ENCODE measurements around the gene ADAM8. TPM values are rescaled to one million over a fixed set of nuclear protein-coding genes. Genes with fewer than 3 reads are reported as not detected.
"Not testable (repeated sequence)": the region's sequence is repeated elsewhere in the genome, so short reads cannot be mapped to it uniquely, and the experiment has no call there.

ADAM8 gene
- total RNA-seq, 1 donor from 2014 or later, result 0.40 TPM

DNA sequence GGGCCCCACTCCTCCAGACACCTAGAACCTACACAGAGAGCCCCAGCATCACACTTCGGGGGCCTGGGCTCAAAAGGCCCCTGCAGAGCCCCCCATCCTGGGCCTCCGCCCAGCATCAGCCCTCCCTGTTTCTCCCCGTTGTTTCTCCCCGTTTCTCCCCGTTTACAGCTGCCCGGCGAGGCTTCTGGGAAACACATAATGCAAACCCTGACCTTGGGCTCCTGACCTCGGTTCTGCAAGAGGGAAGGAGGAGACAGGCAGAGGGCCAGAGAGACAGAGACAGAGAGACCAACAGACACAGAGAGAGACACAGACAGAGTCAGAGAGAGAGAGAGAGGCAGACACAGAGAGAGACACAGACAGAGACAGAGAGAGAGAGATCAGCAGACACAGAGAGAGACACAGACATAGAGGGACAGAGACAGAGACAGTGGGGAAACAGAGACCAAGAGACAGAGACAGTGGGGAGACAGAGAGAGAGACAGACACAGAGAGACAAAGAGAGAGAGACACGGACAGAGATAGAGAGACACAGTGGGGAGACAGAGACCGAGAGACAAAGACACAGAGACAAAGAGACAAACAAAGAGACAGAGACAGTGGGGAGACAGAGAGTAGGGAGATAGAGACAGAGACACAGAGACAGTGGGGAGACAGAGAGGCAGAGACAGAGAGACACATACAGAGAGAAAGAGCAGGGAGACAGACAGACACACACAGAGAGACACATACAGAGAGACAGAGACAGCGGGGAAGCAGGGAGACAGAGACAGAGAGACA is 26.5 kb downstream of the ADAM8 start:
- DNase-seq (ENCODE audit: low read depth in 2 of 2), result no peak

DNA sequence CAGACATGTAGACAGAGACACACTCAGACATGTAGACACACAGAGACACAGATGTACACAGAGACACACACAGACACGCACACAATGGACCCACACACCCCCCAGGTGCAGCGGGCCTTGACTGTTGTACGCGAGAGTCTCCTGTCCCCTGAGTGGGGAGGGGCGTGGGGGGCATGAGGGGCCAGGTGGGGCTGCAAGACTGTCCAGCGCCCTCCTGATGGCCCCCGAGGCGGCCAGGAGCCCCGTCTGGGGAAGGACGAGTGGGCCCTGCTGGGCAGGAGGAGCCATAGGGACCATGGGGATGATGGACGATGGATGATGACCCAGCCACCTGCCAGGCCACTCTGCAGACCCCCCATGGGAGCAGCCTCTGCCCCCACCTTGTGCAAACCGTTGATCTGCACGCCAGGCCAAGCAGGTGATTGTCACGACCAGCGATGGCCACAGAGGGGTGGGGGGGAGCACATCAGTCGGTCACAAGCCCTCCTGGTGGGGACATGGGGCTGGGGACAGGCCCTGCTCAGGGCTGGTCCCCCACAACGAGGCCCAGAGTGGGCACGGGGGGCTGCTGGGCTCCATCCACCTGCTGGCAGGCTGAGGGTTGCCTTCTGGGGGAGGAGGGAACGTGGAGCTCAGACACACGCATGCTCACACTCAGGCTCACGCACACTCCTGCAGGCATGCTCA is 27.4 kb downstream of the ADAM8 start:
- no peak for DNase-seq (ENCODE audit: low read depth in 2 of 2)

DNA sequence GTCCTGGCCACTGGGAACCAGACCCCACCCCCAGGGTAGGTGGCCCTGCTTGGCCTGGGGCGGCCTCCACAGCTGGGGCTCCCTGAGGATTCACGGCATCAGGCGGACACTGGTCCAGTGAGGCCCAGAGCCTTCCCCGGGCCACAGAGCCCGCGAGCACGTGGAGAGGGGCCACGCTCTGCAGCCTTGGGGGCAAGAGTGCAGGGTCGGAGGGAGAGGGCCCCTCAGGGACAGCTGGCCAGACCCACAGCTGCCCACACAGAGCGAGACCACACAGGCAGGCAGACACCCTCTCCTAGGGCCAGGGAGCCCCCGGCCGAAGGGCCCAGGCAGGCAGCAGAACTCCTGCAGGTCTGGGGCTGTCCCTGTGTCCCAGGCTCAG is 28.3 kb downstream of the ADAM8 start:
- no peak for DNase-seq (ENCODE audit: low read depth in 2 of 2)

DNA sequence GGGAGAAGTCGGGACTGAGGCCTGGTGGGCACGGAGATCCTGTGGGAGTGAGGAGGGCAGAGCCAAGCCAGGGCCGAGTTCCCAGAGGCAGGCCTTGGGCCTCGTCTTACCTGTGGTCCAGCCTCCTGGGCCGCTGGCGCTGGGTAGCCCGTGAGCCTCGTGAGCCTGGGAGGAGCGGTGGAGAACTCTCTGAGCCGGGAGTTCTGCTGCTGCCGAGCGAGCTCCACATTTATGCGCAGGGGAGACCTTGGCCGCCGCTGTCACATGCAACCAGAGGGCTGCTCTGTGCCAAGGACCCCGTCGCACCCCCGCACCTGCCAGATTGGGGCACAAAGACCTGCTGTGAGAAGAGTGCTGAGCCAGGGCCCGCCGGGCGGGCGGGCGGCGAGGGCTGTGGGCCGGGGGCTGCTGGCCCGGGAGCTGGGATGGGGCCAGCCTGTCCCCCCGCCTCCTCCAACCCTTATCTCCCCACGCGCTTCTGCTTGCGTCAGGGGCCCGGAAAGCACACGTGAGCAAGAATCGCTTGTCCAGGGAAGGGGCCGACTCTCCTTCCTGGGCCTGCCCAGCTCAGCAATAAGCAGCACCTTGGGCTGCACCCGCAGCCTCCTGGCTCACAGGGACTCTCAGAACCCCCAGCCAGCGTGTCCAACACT is 28.9 kb downstream of the ADAM8 start:
- DNase-seq (ENCODE audit: low read depth in 2 of 2), result no peak

DNA sequence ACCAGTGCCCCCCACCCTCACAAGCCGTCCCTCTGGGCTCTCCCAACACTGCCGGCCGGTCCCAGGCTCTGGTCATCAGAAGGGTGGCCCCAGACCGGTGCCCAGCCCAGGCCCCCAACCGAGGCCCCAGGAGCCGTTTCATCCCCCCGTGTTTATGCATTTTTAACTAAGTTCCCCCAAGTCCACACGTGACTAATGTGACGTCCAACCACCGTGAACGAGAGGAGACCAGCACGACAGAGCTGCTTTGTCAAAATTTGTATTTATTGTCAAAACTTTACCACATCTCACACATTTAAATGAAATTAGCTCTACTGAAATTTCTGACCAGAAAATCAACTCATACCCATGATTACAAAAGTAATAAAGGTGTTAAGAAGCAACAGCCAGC is 30.4 kb downstream of the ADAM8 start:
- no peak for DNase-seq (ENCODE audit: low read depth in 2 of 2)

DNA sequence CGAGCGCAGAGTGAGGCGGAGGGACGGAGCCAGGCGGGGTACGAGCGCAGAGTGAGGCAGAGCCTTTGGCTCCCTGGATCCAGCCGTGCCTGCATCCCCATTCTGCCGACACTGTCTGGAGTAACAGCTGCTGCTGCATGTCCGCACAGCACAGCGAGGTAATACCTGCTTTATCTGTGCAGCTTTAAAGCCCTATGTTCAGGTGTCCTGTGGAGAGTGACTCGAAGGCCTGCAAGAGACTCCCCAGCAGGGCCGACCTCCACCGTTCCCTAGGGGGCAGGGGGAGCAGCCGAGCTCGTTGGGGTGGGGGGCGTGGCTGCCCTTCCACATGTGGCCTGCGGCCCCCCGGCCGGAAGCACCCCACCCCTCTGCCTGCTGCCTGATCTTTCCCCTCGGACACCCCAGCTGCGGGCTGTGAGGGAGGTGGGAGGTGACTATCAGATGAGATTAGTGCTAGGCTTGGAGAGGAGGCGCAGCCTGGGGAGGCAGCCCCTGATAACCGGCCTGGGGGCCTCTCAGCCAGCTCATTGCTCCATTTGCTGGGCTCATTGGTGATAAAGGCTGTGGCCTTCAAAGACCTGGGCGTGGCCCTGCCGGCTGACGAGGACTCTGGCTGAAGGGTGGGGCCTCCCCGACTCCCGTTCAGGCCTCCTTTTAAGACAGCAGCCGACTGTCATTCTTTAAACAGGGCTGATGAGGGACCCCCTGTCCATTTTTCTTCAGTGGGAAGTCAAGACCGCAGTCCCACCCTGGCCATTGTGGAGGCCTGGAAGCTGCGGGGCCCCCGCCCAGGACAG is 31.0 kb downstream of the ADAM8 start:
- DNase-seq (ENCODE audit: low read depth in 2 of 2), result no peak

DNA sequence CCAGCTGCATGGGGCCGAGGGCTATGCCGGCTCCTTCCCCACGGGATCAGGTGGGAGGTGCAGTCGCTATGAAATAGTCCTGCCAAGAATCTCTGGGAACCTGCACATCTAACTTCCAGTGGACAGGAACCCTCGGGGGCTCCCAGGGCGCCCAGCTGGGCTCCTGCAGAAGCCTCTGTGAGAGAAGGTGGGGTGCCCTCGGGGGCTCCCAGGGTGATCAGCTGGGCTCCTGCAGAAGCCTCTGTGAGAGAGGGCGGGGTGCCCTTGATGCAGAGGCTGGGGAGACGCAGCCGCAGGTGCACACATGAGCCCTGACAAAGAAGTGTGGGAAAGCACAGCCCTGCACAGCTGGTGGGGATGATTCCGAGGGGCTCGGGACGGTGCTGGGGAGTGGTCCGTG is 33.1 kb downstream of the ADAM8 start:
- DNase-seq (ENCODE audit: low read depth in 2 of 2), result no peak

DNA sequence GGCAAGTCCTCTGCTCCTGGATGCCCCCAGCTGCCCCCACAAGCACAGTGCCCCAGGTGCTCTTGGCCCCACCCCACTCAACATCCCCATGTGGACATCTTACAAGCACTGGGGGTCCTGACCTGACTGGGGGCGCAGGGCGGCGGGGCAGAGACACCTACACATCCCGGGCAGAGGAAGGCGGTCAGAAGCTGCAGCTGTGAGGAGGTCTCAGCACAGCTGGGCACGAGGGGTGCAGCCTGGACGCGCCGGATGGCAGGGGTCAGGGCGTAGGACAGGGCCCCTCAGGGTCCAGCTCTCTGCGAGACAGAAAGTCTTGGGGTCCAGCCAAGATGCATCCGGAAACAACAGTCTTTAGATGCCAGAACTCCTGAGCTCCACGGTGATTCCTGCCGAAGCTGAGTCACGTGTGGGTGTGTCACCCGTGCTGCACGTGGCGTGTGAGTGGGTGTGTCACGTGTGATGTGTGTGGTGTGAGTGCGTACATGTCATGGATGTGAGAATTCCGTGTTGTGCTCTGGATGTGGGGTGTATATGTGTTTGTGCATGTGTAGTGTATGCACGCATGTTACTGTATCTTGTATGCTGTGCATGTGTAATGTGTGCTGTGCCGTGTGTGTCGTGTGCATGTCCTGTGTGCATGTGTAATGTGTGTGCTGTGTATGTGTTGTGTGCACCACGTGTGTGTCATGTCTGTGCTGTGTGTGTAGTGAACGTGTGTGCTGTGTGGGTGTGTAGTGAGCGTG is 33.9 kb downstream of the ADAM8 start:
- DNase-seq (ENCODE audit: low read depth in 2 of 2), result peak in 1 of 2 donors; percentile 30

DNA sequence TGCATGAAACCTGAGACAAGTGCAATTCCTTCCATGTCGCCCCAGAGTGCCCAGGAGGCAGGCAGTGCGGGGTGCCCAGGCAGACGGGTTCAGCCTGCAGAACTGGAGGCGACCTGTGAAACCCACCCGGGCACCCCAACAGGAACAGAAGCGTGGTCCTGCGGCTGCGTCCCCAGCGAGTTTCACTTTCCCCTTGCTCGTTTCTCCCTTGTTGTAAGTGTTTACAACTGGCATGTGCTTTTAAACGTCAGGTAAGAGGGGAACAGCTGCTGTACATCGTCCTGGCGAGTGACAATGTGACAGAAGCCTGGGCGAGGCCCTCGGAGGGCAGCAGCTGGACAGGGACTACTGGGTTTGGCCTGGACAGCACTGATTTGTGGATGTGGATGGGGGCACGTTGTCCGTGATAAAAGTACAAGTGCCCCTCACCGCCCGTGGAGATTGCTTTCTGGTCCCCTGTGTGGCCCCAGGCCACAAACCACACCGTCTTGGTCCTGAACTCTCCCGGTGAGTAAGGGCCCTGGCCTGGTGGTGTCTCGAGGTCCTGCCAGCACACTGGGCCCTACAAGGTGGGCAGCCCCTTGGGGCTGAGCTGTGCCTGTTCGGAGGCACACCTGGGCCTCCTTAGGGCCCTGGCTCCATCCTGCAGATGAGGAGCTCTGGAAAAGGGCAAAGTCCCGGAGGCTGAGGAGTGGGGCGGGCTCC is 35.0 kb downstream of the ADAM8 start:
- no peak for DNase-seq (ENCODE audit: low read depth in 2 of 2)

DNA sequence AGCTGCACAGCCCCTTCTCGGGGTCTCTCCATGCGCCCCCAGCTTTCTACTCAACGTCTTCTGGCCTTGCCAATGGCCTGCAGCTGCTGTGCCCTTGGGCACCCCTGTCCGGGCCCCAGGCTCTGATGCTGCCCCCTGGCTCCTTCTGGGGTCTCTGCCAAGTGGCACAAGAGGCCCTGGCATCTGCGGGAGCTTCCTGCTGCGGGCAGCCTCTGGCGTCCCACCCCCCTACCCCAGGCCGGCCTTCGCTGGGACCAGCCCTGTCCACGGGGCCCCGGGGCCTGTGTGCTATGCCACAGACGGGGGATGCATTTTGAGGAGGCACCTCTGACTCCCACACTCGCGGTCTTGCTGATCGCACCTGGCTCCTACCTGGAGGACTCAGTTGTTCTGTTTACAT is 36.7 kb downstream of the ADAM8 start:
- DNase-seq (ENCODE audit: low read depth in 2 of 2), result no peak

DNA sequence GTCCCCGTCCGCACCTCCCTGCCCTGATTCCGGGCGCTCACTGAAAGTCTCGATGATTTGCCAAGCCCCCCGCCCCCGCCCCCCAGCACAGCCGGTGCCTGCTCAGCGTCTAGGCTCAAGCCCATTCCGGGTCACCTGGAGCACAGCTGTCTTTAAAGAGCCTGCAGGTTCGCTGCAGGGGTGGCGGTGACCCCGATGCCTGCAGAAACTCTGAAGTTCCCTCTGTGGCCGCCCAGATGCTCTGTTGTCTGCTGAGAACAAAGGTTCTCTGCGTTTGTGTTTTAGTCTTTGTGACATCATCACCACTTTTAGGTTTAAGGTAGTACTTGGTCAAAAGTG is 38.2 kb downstream of the ADAM8 start:
- DNase-seq (ENCODE audit: low read depth in 2 of 2), result no peak

DNA sequence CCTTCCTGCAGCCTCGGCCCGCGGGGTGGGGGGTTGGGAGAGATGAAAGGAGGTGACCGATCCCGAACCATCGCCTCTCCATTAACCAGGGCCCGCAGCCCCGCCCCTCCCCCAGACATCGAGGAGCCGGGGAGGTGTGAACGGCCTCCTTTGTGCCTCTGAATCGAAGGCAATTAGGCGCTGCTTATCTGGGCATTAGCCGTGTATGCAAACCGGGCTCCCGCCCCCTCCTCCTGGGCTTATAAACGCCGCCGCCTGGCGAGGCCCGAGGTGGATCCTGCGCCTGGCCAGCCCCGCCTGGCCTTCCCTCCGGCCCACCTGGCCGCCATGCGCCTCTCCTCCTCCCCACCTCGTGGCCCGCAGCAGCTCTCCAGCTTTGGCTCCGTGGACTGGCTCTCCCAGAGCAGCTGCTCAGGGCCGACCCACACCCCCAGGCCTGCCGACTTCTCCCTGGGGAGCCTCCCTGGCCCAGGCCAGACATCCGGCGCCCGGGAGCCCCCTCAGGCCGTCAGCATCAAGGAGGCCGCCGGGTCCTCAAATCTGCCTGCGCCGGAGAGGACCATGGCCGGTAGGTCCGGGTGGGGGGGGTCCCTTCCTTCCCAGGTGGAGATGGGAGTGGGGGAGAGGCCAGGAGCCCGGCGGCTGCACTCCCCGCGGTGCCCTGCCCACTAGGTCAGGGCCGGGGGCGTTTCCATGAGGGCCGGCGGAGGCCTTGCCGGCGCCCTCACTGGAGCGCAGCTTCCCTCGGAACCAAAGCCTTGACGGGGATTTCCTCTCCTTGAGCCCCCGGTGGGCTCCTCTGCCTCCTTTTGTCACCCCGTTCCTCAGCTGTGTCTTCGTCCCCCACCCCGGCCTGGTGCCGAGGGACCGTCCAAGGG is 38.8 kb downstream of the ADAM8 start, which contains the start of gene VENTX:
Gene VENTX, plus strand, starts transcription at position 268 of the 878 bp plus-strand sequence. Its CDS starts 60 bp downstream, at position 328.
- no peak for DNase-seq (ENCODE audit: low read depth in 2 of 2)

DNA sequence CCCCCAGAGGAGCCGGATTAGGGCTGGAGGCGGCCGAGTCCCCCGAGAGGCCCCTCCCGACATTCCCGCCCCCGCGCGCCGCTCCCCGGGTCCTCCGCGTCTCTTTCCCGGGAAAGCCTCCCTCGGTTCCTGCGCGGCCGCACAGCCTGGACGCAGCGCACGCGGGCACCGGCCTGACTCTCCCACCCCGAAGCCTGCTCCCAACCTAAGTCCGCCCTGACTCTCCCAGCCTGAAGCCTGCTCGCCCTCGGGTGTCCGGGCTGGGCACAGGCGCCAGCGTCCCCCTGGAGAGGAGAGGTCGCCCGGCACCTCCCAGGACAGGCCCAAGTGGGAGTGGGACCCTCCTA is 39.5 kb downstream of the ADAM8 start:
- DNase-seq (ENCODE audit: low read depth in 2 of 2), result no peak

DNA sequence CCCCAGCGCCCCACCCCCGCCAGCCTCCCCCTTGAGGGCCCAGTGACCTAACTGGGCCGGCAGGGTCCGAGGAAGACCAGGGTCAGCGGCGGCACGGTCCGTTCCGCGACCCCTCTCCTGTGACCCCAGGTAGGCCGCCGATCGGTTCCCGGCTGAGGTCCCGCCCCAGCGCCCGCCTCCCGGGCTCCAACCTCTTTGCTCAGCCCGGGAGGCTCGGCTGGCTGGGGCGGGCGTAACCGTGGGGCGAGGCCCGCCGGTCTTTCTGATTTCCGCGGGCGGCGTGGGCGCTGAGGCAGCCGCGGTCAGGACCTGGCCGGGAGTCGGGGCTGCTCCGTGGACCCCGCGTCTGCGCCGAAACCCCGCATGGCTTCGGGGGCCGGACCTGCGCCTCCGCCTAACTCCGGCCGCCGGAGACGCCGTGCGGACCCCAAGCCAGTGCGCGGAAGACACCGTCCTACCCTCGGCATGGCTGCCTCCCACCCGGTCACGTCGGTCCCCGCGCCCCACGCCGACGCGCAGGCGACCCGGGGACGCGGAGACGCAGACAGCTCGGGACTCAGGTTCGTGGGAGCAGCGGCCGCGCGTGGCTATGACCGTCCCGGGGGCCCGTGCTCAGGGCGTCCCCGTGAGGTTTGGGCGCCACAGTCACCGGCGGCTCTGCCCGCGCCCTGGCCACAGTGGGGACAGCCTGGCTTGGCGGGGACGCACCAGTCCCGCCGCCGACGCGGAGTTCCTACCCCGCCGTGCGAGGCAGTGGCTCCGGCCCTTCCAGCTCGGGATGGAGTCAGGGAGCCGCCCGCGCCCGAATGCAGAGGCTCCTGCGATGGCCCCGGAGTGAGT is 40.0 kb downstream of the ADAM8 start:
- DNase-seq (ENCODE audit: low read depth in 2 of 2), result no peak

DNA sequence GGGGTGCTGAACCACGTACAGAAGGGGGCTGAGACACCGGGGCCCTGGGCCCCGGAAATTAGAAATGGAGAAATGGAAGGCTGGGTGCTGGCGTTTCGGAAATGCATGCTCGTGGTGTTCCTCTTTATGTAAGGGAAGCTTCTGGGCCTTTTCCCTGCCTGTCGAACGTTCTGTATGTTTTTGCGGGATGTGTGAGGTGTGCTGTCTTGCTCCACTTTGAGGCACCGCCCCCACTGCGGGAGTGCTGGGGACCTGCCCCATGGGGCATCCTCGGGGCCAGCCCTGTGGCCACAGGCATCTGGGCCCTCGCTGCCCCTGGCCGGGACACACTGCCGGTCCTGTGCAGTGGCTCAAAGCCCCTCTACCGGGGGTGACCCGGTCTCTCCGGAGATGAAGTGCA is 40.7 kb downstream of the ADAM8 start:
- DNase-seq (ENCODE audit: low read depth in 2 of 2), result no peak

DNA sequence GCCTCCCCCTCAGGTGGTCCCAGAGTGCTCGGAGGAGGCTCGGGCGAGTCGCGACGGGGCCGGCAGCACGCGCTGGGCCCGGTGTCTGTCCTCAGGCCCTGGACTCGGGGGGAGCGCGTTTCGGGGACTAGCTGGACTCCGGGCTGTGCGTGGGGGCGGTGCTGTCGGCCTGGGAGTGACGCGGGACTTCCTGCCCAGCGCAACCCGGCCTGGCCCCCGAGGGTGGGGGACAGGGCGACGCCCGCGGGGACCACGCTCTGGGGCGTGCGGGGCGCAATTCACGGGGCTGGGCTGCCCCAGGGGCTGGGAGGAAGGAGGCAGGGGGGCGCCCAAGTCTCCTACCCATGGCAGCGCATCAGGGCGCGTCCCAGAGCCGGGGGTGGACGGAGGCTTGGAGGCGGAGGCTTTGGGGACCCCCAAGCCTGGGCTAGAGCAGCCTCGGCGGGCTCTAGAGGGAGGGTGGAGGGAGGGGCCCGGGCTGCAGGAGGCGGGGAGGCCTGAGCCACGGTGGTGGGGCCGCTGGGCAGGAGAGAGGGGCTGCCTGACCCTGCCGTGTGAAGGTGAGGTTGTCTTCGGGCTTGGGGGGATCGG is 41.3 kb downstream of the ADAM8 start:
- no peak for DNase-seq (ENCODE audit: low read depth in 2 of 2)

DNA sequence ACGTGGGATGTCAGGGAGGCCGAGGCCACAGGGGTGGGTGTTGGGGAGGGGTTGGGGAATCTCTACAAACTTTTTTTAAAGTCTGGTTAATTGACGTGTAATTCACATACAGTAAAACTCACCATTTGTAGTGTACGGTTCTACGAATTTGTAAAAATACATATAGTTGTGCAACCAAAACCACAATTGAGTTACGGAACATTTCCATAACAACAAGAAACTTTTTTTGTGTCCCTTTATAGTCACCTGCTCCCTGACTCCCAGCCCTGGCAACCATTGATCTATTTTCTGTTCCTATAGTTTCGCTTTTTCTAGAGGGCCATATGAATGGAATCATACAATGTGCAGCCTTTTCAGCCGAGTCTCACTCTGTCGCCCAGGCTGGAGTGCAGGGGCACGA is 41.9 kb downstream of the ADAM8 start:
- not testable (repeated sequence) for DNase-seq (ENCODE audit: low read depth in 2 of 2)

DNA sequence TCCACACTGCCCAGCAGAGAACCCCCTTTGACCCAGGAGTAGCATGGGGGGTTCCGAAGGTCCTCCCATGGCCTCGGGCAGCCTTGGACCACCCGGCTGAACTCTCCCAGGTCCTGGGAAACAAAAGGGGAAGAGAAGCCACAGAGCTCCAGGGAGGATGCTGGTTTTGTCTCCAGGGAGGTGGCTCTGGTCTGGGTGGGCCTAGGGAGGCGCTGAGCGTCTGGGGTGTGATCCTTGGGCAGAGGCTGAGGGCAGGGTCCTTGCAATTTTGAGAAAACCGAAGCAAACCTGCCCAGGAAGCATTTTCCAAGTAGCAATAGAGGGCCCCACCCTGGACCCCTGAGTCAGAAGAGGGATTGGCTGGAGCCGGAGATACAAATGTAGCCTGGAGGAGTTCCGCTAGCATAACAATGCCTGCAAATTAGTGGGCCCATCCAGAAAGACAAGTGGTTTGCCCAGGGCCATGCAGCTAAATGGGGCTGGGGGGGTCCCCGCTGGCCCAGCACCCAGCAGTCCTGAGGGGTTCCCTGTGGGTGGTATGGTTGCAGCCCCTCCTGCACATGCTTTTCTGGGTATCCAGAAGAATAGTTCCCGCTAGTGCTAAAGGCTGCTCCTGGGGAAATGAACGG is 44.6 kb downstream of the ADAM8 start:
- DNase-seq (ENCODE audit: low read depth in 2 of 2), result no peak
